Right lobe of liver (tissue), 4 donors: ENCODE results near the gene KHDC4.

ENCODE experiments used
- POLR2A ChIP-seq: fragments of 450-650 bp; IDR thresholded peaks from one replicate; pipeline ENCODE4 v1.6.1; 2017; ENCODE audit warnings: antibody characterized with exemption, mild to moderate bottlenecking
- TF ChIP-seq, protein P1 (sequence below), 4 donors: fragments of 200-600 bp in 3 of 4; fragments of 450-650 bp in 1 of 4; IDR thresholded peaks; one replicate each; pipeline versions ENCODE4 v1.5.1 to v1.8.0; 2016 to 2022; ENCODE audit warnings: antibody characterized with exemption in 4 of 4, mild to moderate bottlenecking in 2 of 4
- donor health status: DM: no; HTN: no; CAD: no.
- donor health status: DM: no; HTN: no; CAD: no.
- donor health status: DM: no; HTN: yes; CAD: no.

DNA sequence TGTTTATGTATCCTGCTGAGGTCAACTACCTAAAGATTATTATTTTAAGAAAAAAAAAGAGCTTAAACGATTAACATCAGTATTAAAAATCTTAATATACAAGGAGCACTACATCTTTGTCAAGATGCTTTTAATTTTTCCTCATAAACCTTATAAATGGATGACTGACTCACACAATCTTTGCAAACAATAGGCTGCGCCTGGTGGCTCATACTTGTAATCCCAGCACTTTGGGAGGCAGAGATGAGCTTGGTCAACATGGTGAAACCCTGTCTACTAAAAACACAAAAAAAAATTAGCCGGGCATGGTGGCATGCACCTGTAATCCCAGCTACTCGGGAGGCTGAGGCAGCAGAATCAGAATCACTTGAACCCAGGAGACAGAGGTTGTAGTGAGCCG lies 1.7 kb downstream of the KHDC4 start:
- TF ChIP-seq, protein P1, sequence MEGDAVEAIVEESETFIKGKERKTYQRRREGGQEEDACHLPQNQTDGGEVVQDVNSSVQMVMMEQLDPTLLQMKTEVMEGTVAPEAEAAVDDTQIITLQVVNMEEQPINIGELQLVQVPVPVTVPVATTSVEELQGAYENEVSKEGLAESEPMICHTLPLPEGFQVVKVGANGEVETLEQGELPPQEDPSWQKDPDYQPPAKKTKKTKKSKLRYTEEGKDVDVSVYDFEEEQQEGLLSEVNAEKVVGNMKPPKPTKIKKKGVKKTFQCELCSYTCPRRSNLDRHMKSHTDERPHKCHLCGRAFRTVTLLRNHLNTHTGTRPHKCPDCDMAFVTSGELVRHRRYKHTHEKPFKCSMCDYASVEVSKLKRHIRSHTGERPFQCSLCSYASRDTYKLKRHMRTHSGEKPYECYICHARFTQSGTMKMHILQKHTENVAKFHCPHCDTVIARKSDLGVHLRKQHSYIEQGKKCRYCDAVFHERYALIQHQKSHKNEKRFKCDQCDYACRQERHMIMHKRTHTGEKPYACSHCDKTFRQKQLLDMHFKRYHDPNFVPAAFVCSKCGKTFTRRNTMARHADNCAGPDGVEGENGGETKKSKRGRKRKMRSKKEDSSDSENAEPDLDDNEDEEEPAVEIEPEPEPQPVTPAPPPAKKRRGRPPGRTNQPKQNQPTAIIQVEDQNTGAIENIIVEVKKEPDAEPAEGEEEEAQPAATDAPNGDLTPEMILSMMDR (IDR thresholded peaks at IDR 0.05) = no peak
- no peak for TF ChIP-seq POLR2A
